B cell (primary cell): Measurements from ENCODE around the gene DVL2.

ENCODE experiments used
- EZH2 ChIP-seq: IDR thresholded peaks from 2 replicates; pipeline ENCODE4 v1.6.1; 2012; ENCODE audit warnings: borderline replicate concordance, low read depth, mild to moderate bottlenecking, moderate library complexity, low read length; ENCODE audit not compliant: insufficient read depth, poor library complexity, severe bottlenecking
- TF ChIP-seq, protein P1 (sequence below): fragments of 200-600 bp; IDR thresholded peaks from one replicate; pipeline ENCODE4 v1.8.0; 2022; ENCODE audit warnings: antibody characterized with exemption, mild to moderate bottlenecking

DNA sequence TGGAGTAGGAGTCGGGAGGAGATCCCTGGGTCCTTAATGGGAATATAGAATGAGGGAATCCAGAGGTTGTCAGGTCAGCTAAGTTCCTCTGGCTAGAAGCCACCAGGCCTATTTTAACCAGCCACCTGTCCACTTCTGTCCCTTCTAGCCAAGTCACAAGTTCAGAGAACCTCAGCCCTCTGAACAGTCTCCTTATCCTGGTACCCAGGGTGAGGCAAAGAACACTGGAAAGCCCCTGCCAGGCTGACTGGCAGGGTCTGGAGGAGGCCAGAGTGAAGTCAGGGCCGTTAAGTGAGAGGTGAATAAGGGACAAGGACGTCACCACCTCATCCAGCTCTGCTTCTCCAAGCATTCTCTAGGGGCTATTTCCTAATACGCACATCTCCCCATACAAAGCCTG, 14.5 kb upstream of the DVL2 start:
- TF ChIP-seq, protein P1, sequence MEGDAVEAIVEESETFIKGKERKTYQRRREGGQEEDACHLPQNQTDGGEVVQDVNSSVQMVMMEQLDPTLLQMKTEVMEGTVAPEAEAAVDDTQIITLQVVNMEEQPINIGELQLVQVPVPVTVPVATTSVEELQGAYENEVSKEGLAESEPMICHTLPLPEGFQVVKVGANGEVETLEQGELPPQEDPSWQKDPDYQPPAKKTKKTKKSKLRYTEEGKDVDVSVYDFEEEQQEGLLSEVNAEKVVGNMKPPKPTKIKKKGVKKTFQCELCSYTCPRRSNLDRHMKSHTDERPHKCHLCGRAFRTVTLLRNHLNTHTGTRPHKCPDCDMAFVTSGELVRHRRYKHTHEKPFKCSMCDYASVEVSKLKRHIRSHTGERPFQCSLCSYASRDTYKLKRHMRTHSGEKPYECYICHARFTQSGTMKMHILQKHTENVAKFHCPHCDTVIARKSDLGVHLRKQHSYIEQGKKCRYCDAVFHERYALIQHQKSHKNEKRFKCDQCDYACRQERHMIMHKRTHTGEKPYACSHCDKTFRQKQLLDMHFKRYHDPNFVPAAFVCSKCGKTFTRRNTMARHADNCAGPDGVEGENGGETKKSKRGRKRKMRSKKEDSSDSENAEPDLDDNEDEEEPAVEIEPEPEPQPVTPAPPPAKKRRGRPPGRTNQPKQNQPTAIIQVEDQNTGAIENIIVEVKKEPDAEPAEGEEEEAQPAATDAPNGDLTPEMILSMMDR = no peak
- TF ChIP-seq EZH2 = no peak
